Activated effector memory CD4-positive, alpha-beta T cell treated with anti-CD3 and anti-CD28 coated beads, Interleukin-2, amount 50 U/mL, for 16 hours (primary cell): Measurements from ENCODE around the gene GNMT.
"Not testable (repeated sequence)": the region's sequence is repeated elsewhere in the genome, so short reads cannot be mapped to it uniquely, and the experiment has no call there.

Source experiments
- DNase-seq: peaks from one replicate; pipeline ENCODE4 v3.0.0-alpha.2; 2020

Gene GNMT

DNA sequence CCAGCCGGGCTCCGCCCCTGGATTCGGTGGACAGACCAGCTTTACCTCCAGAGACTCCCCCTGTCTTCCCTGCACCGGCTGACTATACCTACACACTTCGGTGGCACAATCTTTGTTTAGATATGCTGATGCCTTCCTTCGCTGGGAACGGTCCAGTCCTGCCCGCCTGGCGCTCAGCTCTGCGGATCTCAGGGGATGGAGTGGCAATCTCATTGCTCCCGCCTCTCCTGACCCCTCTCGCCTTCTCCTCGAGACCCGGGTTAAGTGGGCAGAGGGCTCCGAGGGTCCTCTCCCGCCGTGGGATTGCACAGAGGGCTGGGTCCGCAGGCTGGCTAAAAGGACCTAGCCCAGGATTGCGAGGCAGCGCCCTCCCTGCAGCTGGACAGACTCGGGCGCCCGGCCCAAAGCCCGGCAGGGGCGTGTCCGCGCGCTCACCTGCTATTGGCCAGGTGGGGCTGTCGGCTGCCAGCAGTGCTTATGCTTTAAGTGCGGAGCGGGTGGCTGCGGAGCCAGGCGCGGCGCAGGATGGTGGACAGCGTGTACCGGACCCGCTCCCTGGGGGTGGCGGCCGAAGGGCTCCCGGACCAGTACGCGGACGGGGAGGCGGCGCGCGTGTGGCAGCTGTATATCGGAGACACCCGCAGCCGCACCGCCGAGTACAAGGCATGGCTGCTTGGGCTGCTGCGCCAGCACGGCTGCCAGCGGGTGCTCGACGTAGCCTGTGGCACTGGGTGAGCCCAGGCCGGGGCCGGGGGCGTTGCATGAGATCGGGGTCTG is at the start of gene GNMT:
Gene GNMT, plus strand, starts transcription at position 512 of the 777 bp plus-strand sequence. Its CDS starts 14 bp downstream, at position 526.
- peak; percentile 80 for DNase-seq

DNA sequence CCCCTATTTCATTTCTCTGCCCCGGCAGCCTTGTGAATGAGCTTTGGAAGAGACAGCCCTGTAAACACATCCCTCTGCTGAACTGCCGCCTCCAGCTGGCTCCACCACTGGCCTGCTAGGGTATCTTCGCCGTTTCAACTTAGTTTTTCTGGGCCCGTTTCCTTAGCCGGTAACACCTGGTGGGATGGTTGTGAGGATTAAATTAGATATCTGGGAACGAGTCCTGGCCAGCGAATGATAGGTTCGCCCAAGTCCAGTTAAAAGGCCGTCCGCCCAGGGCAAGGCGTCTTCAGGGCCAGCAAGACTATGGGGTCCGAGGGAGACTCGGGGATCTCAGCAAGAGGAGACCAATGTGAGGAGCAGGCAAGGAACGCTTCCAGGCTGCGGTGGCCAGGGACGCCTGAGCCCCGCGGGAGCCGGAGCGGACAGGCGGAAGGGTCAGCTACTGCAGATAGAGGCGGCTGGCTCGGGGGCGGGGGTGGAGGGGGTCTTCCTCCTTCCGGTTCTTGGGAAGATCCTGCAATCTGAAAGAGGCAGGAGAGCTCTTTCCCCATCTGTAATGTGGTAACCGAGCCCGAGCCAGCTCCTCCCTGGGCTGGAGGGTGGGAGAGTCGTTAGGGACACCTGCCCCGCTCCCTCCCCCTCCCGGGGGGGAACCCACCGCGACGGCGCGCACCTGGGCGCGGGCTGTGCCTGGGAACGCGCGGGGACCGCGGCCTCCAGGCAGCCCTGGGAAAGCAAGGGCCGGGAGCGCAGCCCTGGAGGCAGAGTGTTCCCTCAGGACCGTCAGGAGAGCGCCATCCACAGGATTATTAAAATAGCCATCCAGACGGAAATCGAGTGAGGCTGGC is 49.2 kb upstream of the GNMT start:
- DNase-seq: peak; percentile 50

DNA sequence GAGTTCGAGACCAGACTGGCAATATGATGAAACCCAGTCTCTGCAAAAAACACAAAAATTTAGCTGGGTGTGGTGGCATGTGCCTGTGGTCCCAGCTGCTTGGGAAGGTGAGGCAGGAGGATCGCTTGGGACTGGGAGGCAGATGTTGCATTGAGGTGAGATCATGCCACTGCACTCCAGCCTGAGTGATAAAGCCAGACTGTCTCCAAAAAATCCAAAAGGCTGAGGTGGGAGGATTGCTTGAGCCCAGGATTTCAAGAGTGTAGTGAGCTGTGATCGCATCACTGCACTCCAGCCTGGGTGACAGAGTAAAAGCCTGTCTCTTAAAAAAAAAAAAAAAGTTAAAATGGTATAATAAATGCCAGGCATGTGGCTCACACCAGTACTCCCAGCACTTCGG is 46.0 kb upstream of the GNMT start:
- DNase-seq: peak; percentile 27

DNA sequence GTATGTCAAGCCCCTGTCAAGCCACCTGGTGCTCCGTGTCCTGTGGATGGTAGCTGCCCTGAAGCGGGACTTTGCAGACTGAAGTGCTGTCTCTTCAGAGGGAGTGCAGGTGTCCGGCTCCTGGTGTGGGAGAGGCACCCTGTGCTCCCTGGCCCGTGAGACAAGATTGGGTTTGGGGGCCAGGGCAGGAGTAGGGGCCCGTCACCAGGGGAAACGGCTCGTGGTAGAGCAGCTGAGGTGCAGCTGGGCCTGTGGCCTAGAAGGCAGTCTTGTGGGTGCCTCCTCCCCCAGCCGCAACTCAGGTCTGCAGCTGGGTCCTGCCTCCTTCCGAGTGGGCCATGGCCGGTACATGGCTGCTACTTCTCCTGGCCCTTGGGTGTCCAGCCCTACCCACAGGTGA is 44.8 kb upstream of the GNMT start, which contains the start of gene PTCRA:
Gene PTCRA, plus strand, starts transcription at position 322 of the 400 bp plus-strand sequence. Its CDS starts 17 bp downstream, at position 339.
- peak; percentile 41 for DNase-seq

DNA sequence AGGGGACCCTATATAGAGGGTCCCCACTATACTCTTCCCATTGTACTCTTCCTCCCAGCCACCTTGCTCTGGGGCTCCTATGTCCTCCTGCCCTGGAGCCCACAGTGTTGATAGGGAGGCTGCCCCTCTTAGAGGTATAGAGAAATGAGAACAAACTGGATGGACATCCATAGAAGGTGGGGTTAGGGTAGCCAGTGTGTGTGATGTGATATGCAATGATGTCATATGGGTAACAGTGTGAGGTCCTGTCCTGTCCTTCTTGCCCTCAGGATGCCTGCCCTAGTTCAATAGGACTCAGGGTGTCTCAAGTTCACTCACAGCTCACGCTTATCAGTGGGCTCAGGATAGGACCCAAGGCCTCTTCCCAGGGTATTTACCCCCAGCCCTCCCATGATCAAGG is 44.3 kb upstream of the GNMT start:
- DNase-seq: no peak

DNA sequence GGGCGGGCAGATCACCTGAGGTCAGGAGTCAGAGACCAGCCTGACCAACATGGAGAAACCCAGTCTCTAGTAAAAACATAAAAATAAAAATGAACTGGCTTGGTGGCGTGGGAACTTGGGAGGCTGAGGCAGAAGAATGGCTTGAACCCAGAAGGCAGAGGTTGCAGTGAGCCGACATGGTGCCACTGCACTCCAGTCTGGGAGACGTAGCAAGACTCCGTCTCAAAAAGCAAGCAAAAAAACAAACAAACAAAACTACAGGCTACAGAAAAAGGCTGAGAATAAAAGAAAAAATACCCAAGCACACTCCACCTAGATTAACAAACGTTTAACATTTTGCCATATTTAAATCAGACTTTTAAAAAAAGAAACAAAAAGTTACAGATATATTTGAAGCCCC is 38.8 kb upstream of the GNMT start:
- DNase-seq: no peak

DNA sequence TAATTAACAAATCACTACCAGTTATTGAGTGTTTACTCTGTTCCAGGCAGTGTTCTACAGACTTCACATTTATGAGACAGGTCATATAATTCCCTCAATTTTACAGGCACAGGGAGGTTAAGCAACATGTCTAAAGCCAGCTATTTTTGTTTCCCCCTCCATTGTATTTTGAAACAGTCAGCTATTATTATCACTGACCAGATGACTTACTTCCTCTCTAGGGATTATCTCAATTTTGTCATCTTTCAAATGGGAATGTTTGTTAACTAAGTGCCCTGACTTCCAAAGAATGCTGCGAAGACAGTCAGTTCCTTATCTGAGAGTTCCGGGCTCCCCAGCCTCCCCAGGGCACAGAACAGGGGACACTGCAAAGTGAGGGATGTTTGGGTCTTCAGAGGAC is 36.9 kb upstream of the GNMT start:
- no peak for DNase-seq

DNA sequence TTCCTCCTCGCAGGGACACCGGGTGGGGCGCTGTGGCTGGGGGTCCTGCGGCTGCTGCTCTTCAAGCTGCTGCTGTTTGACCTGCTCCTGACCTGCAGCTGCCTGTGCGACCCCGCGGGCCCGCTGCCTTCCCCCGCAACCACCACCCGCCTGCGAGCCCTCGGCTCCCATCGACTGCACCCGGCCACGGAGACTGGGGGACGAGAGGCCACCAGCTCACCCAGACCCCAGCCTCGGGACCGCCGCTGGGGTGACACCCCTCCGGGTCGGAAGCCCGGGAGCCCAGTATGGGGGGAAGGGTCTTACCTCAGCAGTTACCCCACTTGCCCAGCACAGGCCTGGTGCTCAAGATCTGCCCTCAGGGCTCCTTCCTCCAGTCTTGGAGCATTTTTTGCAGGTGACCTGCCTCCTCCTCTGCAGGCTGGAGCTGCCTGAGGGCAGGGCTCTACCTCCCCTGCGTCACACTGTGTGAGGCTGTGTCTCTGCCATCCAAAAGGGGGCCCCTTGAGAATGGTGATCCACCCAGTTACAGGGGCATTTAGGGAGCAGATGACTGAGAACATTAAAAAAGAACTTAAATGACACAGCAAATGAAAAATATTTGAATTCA is 35.2 kb upstream of the GNMT start:
- no peak for DNase-seq

DNA sequence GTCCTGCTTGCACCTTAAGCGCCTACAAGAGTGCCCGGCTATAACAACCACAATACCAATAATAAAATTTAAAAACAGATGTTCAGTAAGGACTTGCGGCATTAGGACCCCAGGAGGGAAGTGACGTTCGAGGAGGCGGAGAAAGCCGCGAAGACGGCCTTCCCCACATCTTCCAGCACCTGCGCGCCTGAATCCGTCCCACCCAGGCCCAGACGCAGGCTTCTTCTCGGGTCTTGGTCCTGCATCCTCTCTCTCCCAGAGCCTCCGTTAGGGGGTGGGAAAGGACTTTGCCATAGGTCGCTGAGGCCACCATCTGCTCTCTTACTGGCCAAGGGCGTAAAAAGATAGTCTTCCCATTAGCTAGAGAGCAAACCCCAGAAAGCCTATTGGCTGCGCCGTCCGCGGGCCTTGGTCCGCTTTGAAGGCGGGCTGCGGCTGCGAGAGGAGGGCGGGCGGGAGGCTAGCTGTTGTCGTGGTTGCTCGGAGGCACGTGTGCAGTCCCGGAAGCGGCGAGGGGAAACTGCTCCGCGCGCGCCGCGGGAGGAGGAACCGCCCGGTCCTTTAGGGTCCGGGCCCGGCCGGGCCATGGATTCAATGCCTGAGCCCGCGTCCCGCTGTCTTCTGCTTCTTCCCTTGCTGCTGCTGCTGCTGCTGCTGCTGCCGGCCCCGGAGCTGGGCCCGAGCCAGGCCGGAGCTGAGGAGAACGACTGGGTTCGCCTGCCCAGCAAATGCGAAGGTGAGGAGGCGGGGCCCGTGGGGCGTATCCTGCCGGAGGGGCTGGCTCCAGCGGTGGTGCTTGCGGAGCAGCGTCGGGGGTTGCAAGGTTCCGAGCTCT is 31.4 kb upstream of the GNMT start, which contains the start of gene CNPY3:
Gene CNPY3, plus strand, starts transcription at position 495 of the 835 bp plus-strand sequence. Its CDS starts 91 bp downstream, at position 586.
- DNase-seq: peak; percentile 98

DNA sequence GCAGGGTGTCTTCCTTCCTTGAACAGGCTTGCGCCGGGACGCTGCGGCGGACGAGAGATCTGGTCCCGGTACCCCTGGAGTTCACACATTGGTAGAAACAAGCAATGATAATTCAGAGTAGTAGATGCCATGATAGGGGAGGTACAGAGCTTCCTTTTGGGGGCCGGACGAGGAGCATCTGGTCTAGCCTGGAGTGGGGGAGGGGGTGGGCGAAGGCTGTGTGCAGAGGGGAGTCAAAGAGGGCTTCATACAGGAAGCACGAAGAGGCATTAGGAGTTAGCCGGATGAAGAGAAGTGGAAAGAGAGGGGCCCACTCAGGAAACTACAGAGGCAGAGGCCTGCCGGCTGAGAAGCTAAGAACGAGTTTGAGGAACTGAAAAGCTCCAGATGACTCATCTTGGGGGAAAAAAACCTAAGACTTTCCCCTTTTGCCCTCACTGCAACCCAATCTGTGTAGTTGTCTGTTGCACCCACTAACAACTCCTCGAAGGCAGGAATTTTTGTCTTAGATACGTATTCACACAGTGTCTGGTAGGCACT is 30.7 kb upstream of the GNMT start:
- peak; percentile 83 for DNase-seq

DNA sequence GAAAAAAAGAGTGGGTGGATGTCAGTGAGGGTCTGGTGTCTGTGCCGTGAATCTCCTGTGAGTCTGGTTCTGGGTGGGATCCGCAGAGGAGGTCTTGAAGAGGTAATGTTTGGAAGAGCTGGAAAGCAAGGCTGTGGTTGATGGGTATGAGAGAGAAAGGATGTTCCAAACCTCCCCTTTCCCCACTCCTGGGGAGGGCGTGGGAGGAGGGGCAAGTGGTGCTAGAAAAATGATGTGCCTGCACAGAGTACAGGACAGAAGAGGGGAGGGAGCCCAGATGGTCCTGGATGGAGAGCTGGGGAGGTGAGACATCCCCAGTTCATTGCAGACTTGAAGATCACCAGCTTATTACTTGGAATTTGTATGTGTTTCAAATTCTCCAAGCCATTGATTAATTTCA is 28.1 kb upstream of the GNMT start:
- no peak for DNase-seq

DNA sequence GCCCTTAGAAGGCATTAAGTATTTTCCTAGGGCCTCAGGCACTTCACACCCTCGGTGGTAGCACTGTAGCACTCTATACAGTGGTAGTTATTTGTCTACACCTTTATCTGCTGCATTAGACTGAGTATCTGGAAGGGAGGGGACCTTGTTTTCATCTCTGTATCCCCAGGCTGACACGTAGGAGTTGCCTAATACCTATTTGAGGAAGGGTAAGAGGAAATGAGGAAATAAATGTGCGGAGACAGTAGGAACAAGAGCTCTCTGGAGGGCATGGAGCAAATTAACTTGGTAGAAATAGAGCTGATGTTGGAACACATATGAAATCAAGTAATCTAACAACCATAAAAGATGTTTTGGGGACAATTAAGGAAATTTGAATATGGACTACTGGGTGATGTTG is 27.3 kb upstream of the GNMT start:
- no peak for DNase-seq

DNA sequence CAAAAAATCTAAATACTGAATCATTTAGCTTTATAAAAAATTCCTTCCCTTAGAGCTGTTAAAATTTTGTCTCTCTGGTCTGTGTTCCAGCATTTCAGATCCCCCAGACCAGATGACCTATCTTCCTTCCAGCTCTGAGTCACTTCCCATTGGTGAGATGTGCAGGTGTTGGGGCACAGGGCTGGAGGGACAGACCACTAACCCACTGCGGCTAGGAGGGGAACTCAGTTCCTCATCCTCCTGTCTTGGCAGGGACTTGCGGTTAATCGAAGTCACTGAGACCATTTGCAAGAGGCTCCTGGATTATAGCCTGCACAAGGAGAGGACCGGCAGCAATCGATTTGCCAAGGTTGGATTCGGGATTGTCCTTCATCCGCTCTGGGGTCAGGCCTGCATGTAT is 25.2 kb upstream of the GNMT start:
- DNase-seq: no peak

DNA sequence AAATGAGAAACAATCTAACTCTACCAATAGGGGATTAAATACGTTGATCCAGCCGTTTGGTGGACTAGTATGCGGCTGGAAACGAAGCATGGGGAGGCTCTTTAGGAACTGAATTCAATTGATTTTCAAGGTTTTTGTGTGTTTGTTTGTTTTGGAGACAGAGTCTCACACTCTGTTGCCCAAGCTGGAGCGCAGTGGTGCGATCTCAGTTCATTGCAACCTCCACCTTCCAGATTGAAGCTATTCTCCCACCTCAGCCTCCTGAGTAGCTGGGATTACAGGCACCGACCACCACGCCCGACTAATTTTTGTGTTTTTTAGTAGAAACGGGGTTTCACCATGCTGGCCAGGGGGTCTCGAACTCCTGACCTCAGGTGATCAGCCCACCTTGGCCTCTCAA is 24.2 kb upstream of the GNMT start:
- DNase-seq: no peak

DNA sequence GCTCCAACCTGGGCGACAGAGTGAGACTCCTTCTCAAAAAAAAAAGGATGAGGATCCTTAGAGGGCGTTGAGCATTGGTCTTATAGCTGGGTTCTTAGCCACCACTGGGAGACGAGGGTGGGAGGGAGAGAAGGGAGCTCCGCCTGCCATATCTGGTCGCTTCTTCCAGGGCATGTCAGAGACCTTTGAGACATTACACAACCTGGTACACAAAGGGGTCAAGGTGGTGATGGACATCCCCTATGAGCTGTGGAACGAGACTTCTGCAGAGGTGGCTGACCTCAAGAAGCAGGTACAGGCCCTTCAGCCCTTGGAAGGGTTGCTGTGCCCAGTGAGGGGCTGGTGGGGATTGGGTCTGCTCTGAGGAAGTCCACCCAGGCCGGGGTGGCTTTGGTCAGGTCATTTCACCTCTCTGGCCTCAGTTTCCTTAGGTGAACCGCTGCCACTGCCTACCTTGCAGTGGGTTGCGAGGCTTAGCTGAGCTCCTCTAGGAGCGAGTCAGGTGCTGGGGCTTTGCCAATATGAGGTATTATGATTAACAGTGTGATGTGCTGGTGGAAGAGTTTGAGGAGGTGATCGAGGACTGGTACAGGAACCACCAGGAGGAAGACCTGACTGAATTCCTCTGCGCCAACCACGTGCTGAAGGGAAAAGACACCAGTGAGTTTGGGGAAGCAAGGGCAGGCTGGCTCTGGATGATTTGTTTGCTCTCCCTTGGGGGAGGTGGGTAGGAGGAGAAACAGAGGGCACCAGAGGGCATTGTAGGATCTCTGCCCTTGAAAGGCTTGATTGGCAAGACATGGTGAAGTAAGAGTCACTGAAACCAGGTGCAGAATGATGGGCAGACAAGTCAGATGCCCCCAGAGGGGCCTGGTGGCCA is 22.8 kb upstream of the GNMT start:
- no peak for DNase-seq

DNA sequence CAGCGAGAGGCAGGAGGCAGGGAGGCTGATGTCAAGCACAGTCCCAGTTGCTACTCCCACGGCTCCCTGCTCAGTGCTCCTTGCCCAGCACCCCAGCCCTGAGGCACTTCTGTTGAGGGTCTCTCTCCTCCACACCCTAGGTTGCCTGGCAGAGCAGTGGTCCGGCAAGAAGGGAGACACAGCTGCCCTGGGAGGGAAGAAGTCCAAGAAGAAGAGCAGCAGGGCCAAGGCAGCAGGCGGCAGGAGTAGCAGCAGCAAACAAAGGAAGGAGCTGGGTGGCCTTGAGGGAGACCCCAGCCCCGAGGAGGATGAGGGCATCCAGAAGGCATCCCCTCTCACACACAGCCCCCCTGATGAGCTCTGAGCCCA is 22.1 kb upstream of the GNMT start:
- DNase-seq: no peak

DNA sequence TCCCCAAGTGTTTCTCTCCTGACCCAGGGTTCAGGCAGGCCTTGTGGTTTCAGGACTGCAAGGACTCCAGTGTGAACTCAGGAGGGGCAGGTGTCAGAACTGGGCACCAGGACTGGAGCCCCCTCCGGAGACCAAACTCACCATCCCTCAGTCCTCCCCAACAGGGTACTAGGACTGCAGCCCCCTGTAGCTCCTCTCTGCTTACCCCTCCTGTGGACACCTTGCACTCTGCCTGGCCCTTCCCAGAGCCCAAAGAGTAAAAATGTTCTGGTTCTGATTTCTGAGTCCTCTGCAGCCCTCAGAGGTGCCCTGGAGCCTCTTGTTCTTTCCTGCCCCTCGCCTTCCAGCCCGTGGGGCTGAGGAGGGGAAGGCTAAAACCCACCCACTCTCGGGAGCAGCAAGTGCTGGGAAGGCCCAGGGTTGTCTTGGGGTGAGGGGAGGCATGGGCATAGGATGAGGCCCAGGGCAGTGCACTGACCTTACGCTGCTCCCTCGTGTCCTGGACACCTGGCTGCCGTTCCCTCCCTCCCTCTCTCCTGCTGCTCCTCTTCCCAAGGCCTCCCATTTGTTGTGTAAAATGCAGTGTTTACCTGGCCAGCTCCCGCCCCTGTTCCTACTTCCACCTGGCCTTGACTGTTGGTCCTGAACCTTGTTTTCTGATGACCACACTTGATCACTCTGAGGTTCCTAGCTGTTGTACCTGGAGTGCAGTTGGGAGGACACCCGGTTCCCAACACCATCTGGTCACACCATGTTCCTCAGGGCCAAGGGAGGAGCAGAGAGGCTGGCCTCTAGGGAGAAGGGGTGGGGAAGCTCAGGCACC is 21.4 kb upstream of the GNMT start:
- no peak for DNase-seq

DNA sequence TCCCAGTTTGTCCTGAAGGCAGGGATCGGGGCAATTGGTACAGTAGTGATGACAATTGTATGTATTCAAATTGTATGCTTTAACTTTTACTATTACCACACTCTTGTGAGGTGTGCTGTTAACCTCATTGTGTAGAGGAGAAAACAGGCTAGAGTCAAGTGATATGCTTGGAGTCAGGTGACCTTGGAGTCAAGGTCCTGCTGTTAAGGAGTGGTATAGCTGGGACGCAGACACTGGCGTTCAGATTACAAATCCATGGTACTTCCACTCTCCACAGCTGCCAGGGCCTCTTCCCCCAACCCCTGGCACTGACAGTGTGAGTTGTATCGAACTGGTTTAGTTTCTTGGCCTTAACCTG is 20.8 kb upstream of the GNMT start:
- no peak for DNase-seq

DNA sequence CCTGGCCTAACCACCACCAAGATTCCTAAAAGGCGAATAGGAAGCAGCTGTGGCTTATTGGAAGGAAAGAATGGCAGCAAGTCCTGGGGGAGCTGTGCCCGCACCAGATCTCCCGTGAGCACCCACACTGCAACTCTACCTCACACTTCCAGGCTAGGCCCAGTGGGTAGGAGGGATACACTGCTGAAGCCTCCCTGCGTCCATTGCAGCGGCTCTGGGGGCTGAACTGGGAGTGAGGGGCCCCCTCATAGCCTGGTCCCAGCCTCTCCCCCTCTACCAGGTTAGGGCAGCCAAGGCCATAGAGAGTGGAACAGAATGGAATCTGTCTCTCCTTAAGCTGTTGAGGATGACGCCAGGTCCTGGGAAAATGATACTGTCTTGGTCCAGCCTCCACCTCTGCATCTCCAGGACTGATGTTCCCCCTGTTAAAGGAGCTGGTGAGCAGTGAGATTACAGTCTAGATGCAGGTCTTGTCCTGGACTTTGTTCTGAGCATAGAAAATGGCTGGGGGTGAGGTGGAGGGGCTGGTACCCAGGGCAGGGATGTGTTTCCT is 20.0 kb upstream of the GNMT start:
- no peak for DNase-seq

DNA sequence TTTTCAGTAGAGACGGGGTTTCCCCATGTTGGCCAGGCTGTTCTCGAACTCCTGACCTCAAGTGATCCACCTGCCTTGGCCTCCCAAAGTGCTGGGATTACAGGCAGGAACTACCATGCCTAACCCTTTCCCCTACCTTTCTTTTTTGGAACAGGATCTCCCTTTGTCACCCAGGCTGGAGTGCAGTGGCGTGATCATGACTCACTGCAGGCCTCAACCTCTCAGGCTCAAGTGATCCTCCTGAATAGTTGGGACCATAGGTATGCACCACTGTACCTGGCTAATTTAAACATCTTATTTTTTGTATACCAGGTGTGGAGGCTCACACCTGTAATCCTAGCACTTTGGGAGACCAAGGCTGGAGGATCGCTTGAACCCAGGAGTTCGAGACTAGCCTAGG is 19.2 kb upstream of the GNMT start:
- DNase-seq: not testable (repeated sequence)
